HG02623 (cell line): ENCODE measurements around the gene STK17B.
A peak's percentile ranks its signal among the peaks of the same experiment; 100 is the strongest.

Experiments
- ATAC-seq: cut with Tn5 transposase; IDR thresholded peaks from one replicate; pipeline ENCODE4 v1.9.1; 2021; ENCODE audit warnings: moderate library complexity; ENCODE audit not compliant: unreplicated experiment

The STK17B gene

GRCh38 chr2:196186266-196186980 lies 15.0 kb upstream of the STK17B start:
- ATAC-seq = no peak

- no peak for ATAC-seq
These were observed 13.5 kb upstream of the STK17B start for GRCh38 chr2:196184921-196185320.

GRCh38 chr2:196183528-196184231 lies 12.3 kb upstream of the STK17B start:
- ATAC-seq = no peak

- ATAC-seq = no peak
These were observed 11.7 kb upstream of the STK17B start for GRCh38 chr2:196183172-196183473.

GRCh38 chr2:196182439-196183171 lies 11.2 kb upstream of the STK17B start:
- peak; percentile 87 for ATAC-seq

- no peak for ATAC-seq
These were observed 10.1 kb upstream of the STK17B start for GRCh38 chr2:196181484-196181883.

GRCh38 chr2:196177124-196177523 lies 5.7 kb upstream of the STK17B start:
- no peak for ATAC-seq

- ATAC-seq = peak; percentile 63
These were observed 4.9 kb upstream of the STK17B start for GRCh38 chr2:196176142-196176738.

GRCh38 chr2:196174404-196174803 lies 3.0 kb upstream of the STK17B start:
- ATAC-seq = no peak

- ATAC-seq = no peak
These were observed 2.1 kb upstream of the STK17B start for GRCh38 chr2:196173505-196173904.

GRCh38 chr2:196172951-196173350 lies 1.6 kb upstream of the STK17B start:
- ATAC-seq = no peak

GRCh38 chr2:196171946-196172345 lies 568 bp upstream of the STK17B start:
- ATAC-seq = no peak

GRCh38 chr2:196170606-196171247 lies 651 bp downstream of the STK17B start:
- peak; percentile 1 for ATAC-seq

GRCh38 chr2:196170213-196170605 lies 1.2 kb downstream of the STK17B start:
- peak; percentile 21 for ATAC-seq

GRCh38 chr2:196169516-196169915 lies 1.9 kb downstream of the STK17B start:
- ATAC-seq = no peak

GRCh38 chr2:196168181-196168580 lies 3.2 kb downstream of the STK17B start:
- ATAC-seq = no peak

GRCh38 chr2:196167666-196168065 lies 3.7 kb downstream of the STK17B start:
- ATAC-seq = no peak

GRCh38 chr2:196166876-196167275 lies 4.5 kb downstream of the STK17B start:
- ATAC-seq = no peak

- no peak for ATAC-seq
These were observed 6.4 kb downstream of the STK17B start for GRCh38 chr2:196165016-196165415.

- no peak for ATAC-seq
These were observed 8.1 kb downstream of the STK17B start for GRCh38 chr2:196163285-196163684.

GRCh38 chr2:196162586-196163175 lies 8.7 kb downstream of the STK17B start:
- no peak for ATAC-seq
